HCT116 (cell line): ENCODE measurements around the gene CTU2. TPM values are rescaled to one million over a fixed set of nuclear protein-coding genes. Genes with fewer than 3 reads are reported as not detected.

ENCODE experiments used
- ATAC-seq: fragments of 200-7000 bp; cut with Tn5 transposase; 2 replicates; pipeline ENCODE4 v1.9.1; 2020; ENCODE audit warnings: mild to moderate bottlenecking, moderate library complexity
- BruUV-seq: library from RNA; stranded (reverse); fragments of 400-500 nt; replicated peaks from 2 replicates; lab custom pipeline; 2021; lab: Mats Ljungman, UMichigan
- CTCF ChIA-PET: fragments of 300-600 bp; sonication (Branson Sonifier 250); formaldehyde crosslinking; loops from one replicate; lab custom pipeline; 2021; ENCODE audit warnings: antibody characterized with exemption; lab: Charles Lee
- POLR2A ChIA-PET: fragments of 300-600, 350-600 bp; sonication (Branson Sonifier 250); formaldehyde crosslinking; loops from one replicate; lab custom pipeline; 2021; ENCODE audit warnings: antibody characterized with exemption; lab: Charles Lee
- RAD21 ChIA-PET, 2 experiments: fragments of 300-600 bp; sonication (Branson Sonifier 250); formaldehyde crosslinking; loops; one replicate each; lab custom pipeline; 2023; ENCODE audit warnings: low total read pairs in 2 of 2; ENCODE audit not compliant: uncharacterized antibody in 2 of 2, unreplicated experiment in 2 of 2, low non-redundant PET in 1 of 2; lab: Charles Lee
- DNase-seq: peaks from one replicate; pipeline ENCODE4 v3.0.0-alpha.2; 2010; ENCODE audit warnings: low read depth, low spot score
- H2AFZ ChIP-seq: fragments of 200-600 bp; shearing (Covaris generic), sonication (generic); 2 replicates; pipeline ENCODE4 v1.6.1; 2017; ENCODE audit warnings: low read depth, mixed run types, mixed read lengths, antibody characterized with exemption, low read length; ENCODE audit not compliant: poor library complexity, severe bottlenecking
- H3K27ac ChIP-seq: 2 replicates; pipeline ENCODE4 v1.5.1; 2012; ENCODE audit warnings: low read depth, low read length
- H3K27me3 ChIP-seq: fragments of 200-600 bp; sonication (generic); 2 replicates; pipeline ENCODE4 v1.6.1; 2016; ENCODE audit warnings: mixed run types, low read length, mixed read lengths; ENCODE audit not compliant: insufficient read depth
- H3K36me3 ChIP-seq, 2 experiments: fragments of 200-500 bp in 1 of 2; fragments of 200-600 bp in 1 of 2; sonication (Bioruptor generic) in 1 of 2; sonication (generic) in 1 of 2; 2 replicates each; pipeline versions ENCODE4 v1.5.1 to v1.6.1; 2014 to 2016; ENCODE audit warnings: low read length in 2 of 2, inconsistent platforms in 1 of 2, mixed read lengths in 1 of 2, mixed run types in 1 of 2; ENCODE audit not compliant: insufficient read depth in 2 of 2, control insufficient read depth in 1 of 2
- H3K4me1 ChIP-seq, 2 experiments: fragments of 200-600 bp in 1 of 2; sonication (generic) in 1 of 2; 2 replicates each; pipeline versions ENCODE4 v1.5.1 to v1.6.1; 2012 to 2017; ENCODE audit warnings: low read length in 2 of 2, inconsistent platforms in 1 of 2, mild to moderate bottlenecking in 1 of 2, mixed read lengths in 1 of 2, mixed run types in 1 of 2, moderate library complexity in 1 of 2; ENCODE audit not compliant: insufficient read depth in 2 of 2, control insufficient read depth in 1 of 2
- H3K4me2 ChIP-seq: fragments of 200-600 bp; sonication (generic); 2 replicates; pipeline ENCODE4 v1.6.1; 2017; ENCODE audit warnings: mixed run types, low read length, mixed read lengths
- H3K4me3 ChIP-seq, 2 experiments: fragments of 200-600 bp in 1 of 2; sonication (generic) in 1 of 2; replicated peaks in 1 of 2; 2 replicates each; pipeline ENCODE4 v1.5.1; 2011 to 2016; ENCODE audit warnings: low read length in 2 of 2, control low read depth in 1 of 2, low read depth in 1 of 2, mild to moderate bottlenecking in 1 of 2, mixed read lengths in 1 of 2, mixed run types in 1 of 2
- H3K79me2 ChIP-seq: fragments of 200-600 bp; sonication (generic); 2 replicates; pipeline ENCODE4 v1.6.1; 2017; ENCODE audit warnings: mild to moderate bottlenecking, mixed run types, low read length, moderate library complexity, mixed read lengths; ENCODE audit not compliant: insufficient read depth
- H3K9ac ChIP-seq: fragments of 200-600 bp; sonication (generic); 2 replicates; pipeline ENCODE4 v1.6.1; 2016; ENCODE audit warnings: low read length, mixed read lengths
- H3K9me2 ChIP-seq: fragments of 200-600 bp; sonication (generic), shearing (Covaris generic); 2 replicates; pipeline ENCODE4 v1.6.1; 2017; ENCODE audit warnings: mixed run types, mild to moderate bottlenecking, moderate library complexity; ENCODE audit not compliant: insufficient read depth
- H3K9me3 ChIP-seq, 2 experiments: fragments of 200-500 bp in 1 of 2; fragments of 200-600 bp in 1 of 2; sonication (Bioruptor generic) in 1 of 2; sonication (generic) in 1 of 2; 2 replicates each; pipeline ENCODE4 v1.6.1; 2014 to 2017; ENCODE audit warnings: low read length in 2 of 2, mixed read lengths in 2 of 2, inconsistent platforms in 1 of 2, low read depth in 1 of 2, mild to moderate bottlenecking in 1 of 2, mixed run types in 1 of 2, moderate library complexity in 1 of 2; ENCODE audit not compliant: control insufficient read depth in 1 of 2, insufficient read depth in 1 of 2
- H4K20me1 ChIP-seq: fragments of 200-600 bp; sonication (generic), shearing (Covaris generic); 2 replicates; pipeline ENCODE4 v1.6.1; 2017; ENCODE audit warnings: mixed run types, mild to moderate bottlenecking, moderate library complexity; ENCODE audit not compliant: insufficient read depth
- CEBPB ChIP-seq: IDR thresholded peaks from 2 replicates; pipeline ENCODE4 v1.6.1; 2012; ENCODE audit warnings: low read depth
- CTCF ChIP-seq, 3 experiments: fragments of 200-600 bp in 1 of 3; sonication (generic) in 1 of 3; IDR thresholded peaks in 2 of 3; conservative IDR thresholded peaks in 1 of 3; 2 replicates each; pipeline ENCODE4 v1.5.1; 2012 to 2017; ENCODE audit warnings: low read depth in 2 of 3, low read length in 2 of 3, antibody characterized with exemption in 1 of 3, borderline replicate concordance in 1 of 3, control low read depth in 1 of 3, mild to moderate bottlenecking in 1 of 3, mixed read lengths in 1 of 3, mixed run types in 1 of 3, moderate library complexity in 1 of 3; ENCODE audit not compliant: insufficient read depth in 1 of 3
- ELF1 ChIP-seq: IDR thresholded peaks from 2 replicates; pipeline ENCODE4 v1.6.1; 2012; ENCODE audit warnings: low read depth, borderline replicate concordance
- EZH2 ChIP-seq: fragments of 200-600 bp; sonication (generic); IDR thresholded peaks from 2 replicates; pipeline ENCODE4 v1.6.1; 2017; ENCODE audit warnings: antibody characterized with exemption, mixed run types
- POLR2A ChIP-seq: IDR thresholded peaks from 2 replicates; pipeline ENCODE4 v1.7.0; 2011; ENCODE audit warnings: borderline replicate concordance; ENCODE audit not compliant: insufficient read depth, insufficient read length; ENCODE audit errors: extremely low read depth
- POLR2AphosphoS5 ChIP-seq: IDR thresholded peaks from 2 replicates; pipeline ENCODE4 v1.6.1; 2011; ENCODE audit warnings: mild to moderate bottlenecking, low read depth, low read length, moderate library complexity
- REST ChIP-seq: IDR thresholded peaks from 2 replicates; pipeline ENCODE4 v1.6.1; 2012; ENCODE audit warnings: low read depth
- SP1 ChIP-seq: IDR thresholded peaks from 2 replicates; pipeline ENCODE4 v1.6.1; 2012; ENCODE audit warnings: low read depth
- TCF7L2 ChIP-seq: IDR thresholded peaks from 2 replicates; pipeline ENCODE4 v1.7.0; 2011; ENCODE audit warnings: borderline replicate concordance, inconsistent platforms; ENCODE audit not compliant: insufficient read depth, insufficient read length; ENCODE audit errors: extremely low read depth
- YY1 ChIP-seq: IDR thresholded peaks from 2 replicates; pipeline ENCODE4 v1.6.1; 2011; ENCODE audit warnings: low read length, low read depth, moderate library complexity, mild to moderate bottlenecking; ENCODE audit not compliant: insufficient replicate concordance; ENCODE audit errors: extremely low read depth
- ZBTB33 ChIP-seq: IDR thresholded peaks from 2 replicates; pipeline ENCODE4 v1.6.1; 2011; ENCODE audit warnings: mild to moderate bottlenecking, low read length, moderate library complexity; ENCODE audit not compliant: insufficient replicate concordance; ENCODE audit errors: extremely low read depth
- ZNF274 ChIP-seq: fragments of 200-500 bp; sonication (Bioruptor generic); IDR thresholded peaks from 2 replicates; pipeline ENCODE4 v1.6.1; 2014; ENCODE audit warnings: mild to moderate bottlenecking, low read depth, low read length, inconsistent platforms
- intact Hi-C: fragments of 100-400 bp; cut with micrococcal nuclease; formaldehyde crosslinking; loops from 2 replicates; pipeline ENCODE4 v1.10.0; 2022
- total RNA-seq: library from RNA; stranded (reverse); gene quantifications from one replicate; pipeline ENCODE4 v1.2.1, GENCODE V29; 2021; ENCODE audit not compliant: unreplicated experiment

The CTU2 gene
- total RNA-seq, 1 experiment from 2014 or later: 71.3 TPM

GRCh38 chr16:88698646-88699045 is 7.7 kb upstream of the CTU2 start:
- H3K4me3 ChIP-seq: no peak overlapping the region
- no peaks in the 10 kb centered on the region for H3K9me3 ChIP-seq
- DNase-seq (no peak), ATAC-seq (no peak)
- no peak for TF ChIP-seq EZH2
- no peak overlapping the region for H3K4me2 ChIP-seq
- no peak overlapping the region for H3K9ac ChIP-seq
- H3K27ac ChIP-seq: no peak overlapping the region
- POLR2A ChIA-PET: no interaction called here
- intact Hi-C loops: no loop called here
- RAD21 ChIA-PET: no interaction called here
- H3K4me1 ChIP-seq: no peaks in the 10 kb centered on the region
- no peaks in the 10 kb centered on the region for H3K27me3 ChIP-seq
- no peaks in the 10 kb centered on the region for H4K20me1 ChIP-seq
- H3K9me2 ChIP-seq: no peaks in the 10 kb centered on the region
- BruUV-seq: no TSS peak
- peaks cover 2 to 3% of the 10 kb centered on the region in 2 experiments; a peak in 1 of 4 replicates for H3K36me3 ChIP-seq
- CTCF ChIA-PET: interaction anchor here (0.9 kb wide), 1 partner anchor 39 kb away, joined by 3 read pairs; no protein-coding TSS in a partner anchor
- H3K79me2 ChIP-seq: no peaks in the 10 kb centered on the region; the same call in 1 of the 2 replicates
- H2AFZ ChIP-seq: no peak overlapping the region

GRCh38 chr16:88699180-88699579 is 7.1 kb upstream of the CTU2 start:
- Histone ChIP-seq H3K4me1 (no peaks in the 10 kb centered on the region), H3K27me3 (no peaks in the 10 kb centered on the region), H3K4me3 (no peak overlapping the region), H3K9me2 (no peaks in the 10 kb centered on the region), H3K9ac (no peak overlapping the region), H3K36me3 (peaks cover 2 to 3% of the 10 kb centered on the region in 2 experiments; a peak in 1 of 4 replicates), H3K9me3 (no peaks in the 10 kb centered on the region), H2AFZ (no peak overlapping the region), H4K20me1 (no peaks in the 10 kb centered on the region), H3K79me2 (no peaks in the 10 kb centered on the region; the same call in 1 of the 2 replicates), H3K27ac (no peak overlapping the region), H3K4me2 (no peak overlapping the region)
- POLR2A ChIA-PET: no interaction called here
- DNase-seq (no peak), ATAC-seq (no peak)
- intact Hi-C loops: no loop called here
- no TSS peak for BruUV-seq
- RAD21 ChIA-PET: no interaction called here
- CTCF ChIA-PET: no interaction called here
- TF ChIP-seq YY1: no peak
- TF ChIP-seq CEBPB: no peak
- no peak for TF ChIP-seq ZBTB33
- no peak for TF ChIP-seq SP1
- TF ChIP-seq ZNF274: no peak
- no peak for TF ChIP-seq ELF1
- no peak for TF ChIP-seq POLR2A
- no peak for TF ChIP-seq POLR2AphosphoS5
- TF ChIP-seq REST: no peak
- TF ChIP-seq CTCF (IDR thresholded peaks at IDR 0.05 in 2 of 3, conservative IDR thresholded peaks at IDR 0.05 in 1 of 3; ENCODE audit: borderline replicate concordance in 1 of 3, insufficient read depth in 1 of 3, low read depth in 2 of 3, low read length in 2 of 3): no peak
- no peak for TF ChIP-seq TCF7L2
- TF ChIP-seq EZH2: no peak
